8988T (cell line): ENCODE data around the gene HCLS1.
"Not testable (repeated sequence)": the region's sequence is repeated elsewhere in the genome, so short reads cannot be mapped to it uniquely, and the experiment has no call there.

Experiments
- DNase-seq: peaks from one replicate; pipeline ENCODE4 v3.0.0; 2011

HCLS1 gene

DNA sequence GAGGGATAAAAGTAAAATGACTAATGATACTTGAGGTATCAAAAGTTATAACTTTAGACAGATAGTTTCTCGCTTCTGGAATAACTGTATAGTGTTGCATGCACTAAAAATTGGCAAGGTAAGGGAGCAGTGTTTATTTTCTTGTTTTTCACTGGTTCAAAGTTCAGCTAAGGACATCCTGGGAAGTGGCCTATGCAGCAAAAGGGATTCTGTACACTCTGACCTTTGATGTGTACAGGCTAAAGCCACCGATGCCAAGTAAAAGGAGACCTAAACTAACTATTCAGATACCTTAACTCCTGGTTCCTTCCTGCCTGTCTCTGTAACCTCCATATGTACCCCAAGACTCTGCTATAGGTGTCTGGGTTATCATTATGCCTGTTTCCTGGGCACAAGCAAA lies 65.9 kb downstream of the HCLS1 start:
- no peak for DNase-seq

DNA sequence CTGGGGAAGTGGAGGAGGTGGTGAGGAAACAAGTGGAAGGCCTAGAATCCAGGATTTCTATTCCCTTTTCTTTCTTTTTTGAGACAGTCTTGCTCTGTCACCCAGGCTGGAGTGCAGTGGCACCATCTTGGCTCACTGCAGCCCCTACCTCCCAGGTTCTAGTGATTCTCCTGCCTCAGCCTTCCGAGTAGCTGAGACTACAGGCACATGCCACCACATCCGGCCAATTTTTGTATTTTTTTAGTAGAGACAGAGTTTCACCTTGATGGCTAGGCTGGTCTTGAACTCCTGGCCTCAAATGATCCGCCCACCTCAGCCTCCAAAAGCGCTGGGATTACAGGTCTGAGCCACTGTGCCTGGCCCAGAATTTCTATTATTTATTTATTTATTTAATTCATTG lies 66.9 kb downstream of the HCLS1 start:
- DNase-seq: not testable (repeated sequence)

DNA sequence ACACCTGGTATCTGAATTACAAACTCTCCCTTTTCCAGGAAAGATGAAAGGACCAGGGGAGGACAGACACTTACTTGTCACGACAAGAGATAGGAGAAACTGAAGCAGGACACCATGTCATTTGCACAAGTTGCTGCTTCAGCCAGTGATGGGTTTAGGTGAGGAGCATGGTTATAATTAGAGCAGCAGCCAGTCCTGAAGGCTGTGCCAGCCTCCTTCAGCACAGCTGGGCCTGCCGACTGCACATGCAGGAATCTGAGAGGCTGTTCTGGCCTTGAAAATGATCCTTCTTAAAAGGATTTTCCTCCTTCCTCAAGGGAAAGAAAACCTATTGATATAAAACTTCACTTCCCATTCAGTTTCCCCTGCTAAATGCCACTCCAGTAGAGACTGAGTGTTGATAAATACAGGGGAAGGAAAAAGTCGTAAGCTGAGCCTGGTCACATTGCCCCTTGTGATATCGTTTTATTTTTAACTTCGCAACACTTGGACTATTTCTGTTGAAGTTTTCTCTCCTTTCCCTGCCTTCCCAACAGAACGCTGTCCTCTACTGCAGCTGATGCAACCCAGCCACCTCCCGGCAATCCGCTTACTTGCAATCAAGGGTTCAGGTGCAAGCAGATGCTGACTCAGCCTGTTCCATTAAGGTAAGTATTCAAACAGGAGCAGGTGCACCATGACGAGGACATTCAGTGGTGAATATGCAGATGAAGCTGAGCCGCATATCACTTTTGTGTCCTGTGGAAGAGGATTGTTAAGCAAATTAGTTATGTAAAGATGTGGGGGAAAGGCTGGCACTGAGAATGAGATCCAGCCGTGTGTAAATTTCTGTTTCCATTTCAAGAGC lies 67.6 kb downstream of the HCLS1 start, which contains the start of gene FBXO40:
TSS of gene FBXO40 (plus strand) at position 524 of the 847 bp plus-strand sequence. CDS start 27,197 bp downstream, outside the sequence.
- no peak for DNase-seq

DNA sequence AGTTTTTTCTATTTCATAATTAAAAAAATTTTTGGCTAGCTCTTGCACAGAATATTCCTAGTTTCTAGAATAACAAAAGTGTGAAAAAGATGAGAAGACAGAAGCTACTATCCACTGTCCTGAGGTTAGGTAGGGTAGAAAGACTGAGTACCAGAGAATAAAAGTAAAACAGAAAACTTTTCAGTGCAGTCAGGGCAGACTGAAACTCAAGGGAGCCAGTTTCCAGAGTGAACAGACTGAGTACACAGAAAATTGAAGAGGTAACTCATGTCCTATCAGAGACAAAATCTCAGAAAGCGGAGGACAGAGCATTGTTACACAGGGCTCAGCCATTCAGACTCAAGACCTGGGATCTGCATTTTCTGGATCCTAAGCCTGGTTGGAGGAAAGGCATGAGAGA lies 76.3 kb downstream of the HCLS1 start:
- DNase-seq: no peak

DNA sequence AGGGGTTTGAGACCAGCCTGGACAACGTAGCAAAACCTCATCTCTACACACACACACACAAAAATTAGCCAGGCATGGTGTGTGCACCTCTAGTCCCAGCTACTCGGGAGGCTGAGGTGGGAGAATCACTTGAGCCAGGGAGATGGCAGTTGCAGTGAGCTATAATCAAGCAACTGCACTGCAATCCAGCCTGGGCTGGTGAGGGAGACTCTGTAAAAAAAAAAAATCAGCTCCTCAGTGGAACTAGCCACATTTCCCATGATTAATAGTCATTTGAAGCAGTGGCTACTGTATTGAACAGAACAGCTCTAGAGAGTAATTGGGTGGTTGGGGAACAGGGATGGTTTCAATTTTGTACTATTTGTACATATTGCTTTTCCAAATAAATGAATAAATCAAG lies 79.0 kb downstream of the HCLS1 start:
- no peak for DNase-seq
